ENCODE data around the gene TMEM131.
"Not testable (repeated sequence)": the region's sequence is repeated elsewhere in the genome, so short reads cannot be mapped to it uniquely, and the experiment has no call there.

TMEM131 gene

GRCh38 chr2:98032086-98032485 is 36.3 kb upstream of the TMEM131 start:
- H3K9ac ChIP-seq (ENCODE audit: low read depth, low read length): no peak overlapping the region
- no peaks in the 10 kb centered on the region for H3K27me3 ChIP-seq (ENCODE audit: control insufficient read depth, insufficient read depth, low read length)
- no peaks in the 10 kb centered on the region for H3K9me3 ChIP-seq (ENCODE audit: control insufficient read depth, insufficient read depth, low read length)
- H3K36me3 ChIP-seq (ENCODE audit: control insufficient read depth, insufficient read depth, low read length): no peaks in the 10 kb centered on the region
- peaks cover 15% of the 10 kb centered on the region for H3K4me1 ChIP-seq (ENCODE audit: control insufficient read depth, insufficient read depth, low read length)
- H3K27ac ChIP-seq (ENCODE audit: low read depth, low read length): no peak overlapping the region
- H3K4me3 ChIP-seq (ENCODE audit: low read depth, low read length): no peak overlapping the region

DNA sequence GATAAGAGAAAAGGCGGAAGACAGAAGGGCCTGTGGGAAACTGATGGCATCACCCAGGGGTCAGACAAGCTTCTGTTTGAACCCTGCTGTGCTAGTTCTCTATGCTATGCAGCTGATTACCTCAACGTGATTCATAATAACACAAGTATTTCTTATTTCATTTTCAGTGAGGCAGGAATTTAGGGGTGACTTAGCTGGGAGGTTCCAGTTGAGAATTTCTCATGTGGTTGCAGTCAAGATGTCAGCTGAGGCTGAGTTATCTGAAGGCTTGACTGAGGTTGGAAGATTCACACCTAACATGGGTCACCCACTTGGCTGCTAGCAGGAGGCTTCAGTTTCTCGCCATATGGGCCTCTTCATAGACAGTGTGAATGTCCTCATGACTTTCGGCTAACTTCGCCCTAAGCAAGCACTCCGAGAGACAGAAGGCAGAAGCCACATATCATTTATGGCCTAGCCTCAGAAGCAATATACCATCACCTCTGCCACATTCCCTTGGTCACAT is 34.0 kb upstream of the TMEM131 start:
- Histone ChIP-seq H3K9me3 (ENCODE audit: control insufficient read depth, insufficient read depth, low read length) (no peaks in the 10 kb centered on the region), H3K4me1 (ENCODE audit: control insufficient read depth, insufficient read depth, low read length) (peaks cover 15% of the 10 kb centered on the region), H3K36me3 (ENCODE audit: control insufficient read depth, insufficient read depth, low read length) (no peaks in the 10 kb centered on the region), H3K4me3 (ENCODE audit: low read depth, low read length) (no peak overlapping the region), H3K27ac (ENCODE audit: low read depth, low read length) (no peak overlapping the region), H3K9ac (ENCODE audit: low read depth, low read length) (no peak overlapping the region), H3K27me3 (ENCODE audit: control insufficient read depth, insufficient read depth, low read length) (no peaks in the 10 kb centered on the region)

- Histone ChIP-seq H3K9me3 (ENCODE audit: control insufficient read depth, insufficient read depth, low read length) (no peaks in the 10 kb centered on the region), H3K4me1 (ENCODE audit: control insufficient read depth, insufficient read depth, low read length) (peaks cover 13% of the 10 kb centered on the region; the same call in 1 of the 2 replicates), H3K4me3 (ENCODE audit: low read depth, low read length) (no peak overlapping the region), H3K9ac (ENCODE audit: low read depth, low read length) (no peak overlapping the region), H3K27ac (ENCODE audit: low read depth, low read length) (no peak overlapping the region), H3K27me3 (ENCODE audit: control insufficient read depth, insufficient read depth, low read length) (no peaks in the 10 kb centered on the region), H3K36me3 (ENCODE audit: control insufficient read depth, insufficient read depth, low read length) (no peaks in the 10 kb centered on the region)
These were observed 33.4 kb upstream of the TMEM131 start for GRCh38 chr2:98028931-98029717.

DNA sequence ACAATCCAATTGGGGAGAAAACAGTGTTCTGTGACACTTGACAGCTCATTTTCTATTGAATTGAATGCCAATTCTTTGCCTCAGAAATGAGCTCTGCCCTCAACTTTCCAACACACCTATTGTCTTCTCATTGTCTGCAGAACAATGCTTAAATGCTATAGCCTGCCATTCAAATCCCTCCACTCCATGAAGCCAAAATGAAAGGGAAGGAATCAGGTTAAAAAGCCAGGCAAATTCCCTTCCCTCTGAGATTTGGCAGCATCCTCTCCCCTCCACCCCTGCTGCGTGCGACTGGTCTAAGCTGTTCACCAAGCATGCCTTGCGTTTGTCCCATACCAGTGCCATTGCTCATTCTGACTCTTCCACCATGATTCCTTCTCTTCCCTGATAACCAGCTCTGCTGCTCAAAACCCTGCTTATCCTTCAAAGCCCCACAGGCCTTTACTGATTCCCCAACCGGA is 32.4 kb upstream of the TMEM131 start:
- H3K4me3 ChIP-seq (ENCODE audit: low read depth, low read length): no peak overlapping the region
- H3K9ac ChIP-seq (ENCODE audit: low read depth, low read length): no peak overlapping the region
- H3K36me3 ChIP-seq (ENCODE audit: control insufficient read depth, insufficient read depth, low read length): no peaks in the 10 kb centered on the region
- no peak overlapping the region for H3K27ac ChIP-seq (ENCODE audit: low read depth, low read length)
- H3K4me1 ChIP-seq (ENCODE audit: control insufficient read depth, insufficient read depth, low read length): peaks cover 9% of the 10 kb centered on the region; the same call in 1 of the 2 replicates
- H3K9me3 ChIP-seq (ENCODE audit: control insufficient read depth, insufficient read depth, low read length): no peaks in the 10 kb centered on the region; the same call in 1 of the 2 replicates
- H3K27me3 ChIP-seq (ENCODE audit: control insufficient read depth, insufficient read depth, low read length): no peaks in the 10 kb centered on the region

GRCh38 chr2:98027538-98027937 is 31.8 kb upstream of the TMEM131 start:
- Histone ChIP-seq H3K4me1 (ENCODE audit: control insufficient read depth, insufficient read depth, low read length) (peaks cover 9% of the 10 kb centered on the region; the same call in 1 of the 2 replicates), H3K36me3 (ENCODE audit: control insufficient read depth, insufficient read depth, low read length) (no peaks in the 10 kb centered on the region), H3K27me3 (ENCODE audit: control insufficient read depth, insufficient read depth, low read length) (no peaks in the 10 kb centered on the region), H3K9me3 (ENCODE audit: control insufficient read depth, insufficient read depth, low read length) (no peaks in the 10 kb centered on the region; the same call in 1 of the 2 replicates), H3K9ac (ENCODE audit: low read depth, low read length) (no peak overlapping the region), H3K27ac (ENCODE audit: low read depth, low read length) (no peak overlapping the region), H3K4me3 (ENCODE audit: low read depth, low read length) (no peak overlapping the region)

GRCh38 chr2:98026927-98027522 is 31.3 kb upstream of the TMEM131 start:
- no peaks in the 10 kb centered on the region for H3K36me3 ChIP-seq (ENCODE audit: control insufficient read depth, insufficient read depth, low read length)
- H3K4me1 ChIP-seq (ENCODE audit: control insufficient read depth, insufficient read depth, low read length): peaks cover 9% of the 10 kb centered on the region; the same call in 1 of the 2 replicates
- no peaks in the 10 kb centered on the region; the same call in 1 of the 2 replicates for H3K9me3 ChIP-seq (ENCODE audit: control insufficient read depth, insufficient read depth, low read length)
- H3K27ac ChIP-seq (ENCODE audit: low read depth, low read length): no peak overlapping the region
- H3K9ac ChIP-seq (ENCODE audit: low read depth, low read length): no peak overlapping the region
- no peak overlapping the region for H3K4me3 ChIP-seq (ENCODE audit: low read depth, low read length)
- no peaks in the 10 kb centered on the region for H3K27me3 ChIP-seq (ENCODE audit: control insufficient read depth, insufficient read depth, low read length)

DNA sequence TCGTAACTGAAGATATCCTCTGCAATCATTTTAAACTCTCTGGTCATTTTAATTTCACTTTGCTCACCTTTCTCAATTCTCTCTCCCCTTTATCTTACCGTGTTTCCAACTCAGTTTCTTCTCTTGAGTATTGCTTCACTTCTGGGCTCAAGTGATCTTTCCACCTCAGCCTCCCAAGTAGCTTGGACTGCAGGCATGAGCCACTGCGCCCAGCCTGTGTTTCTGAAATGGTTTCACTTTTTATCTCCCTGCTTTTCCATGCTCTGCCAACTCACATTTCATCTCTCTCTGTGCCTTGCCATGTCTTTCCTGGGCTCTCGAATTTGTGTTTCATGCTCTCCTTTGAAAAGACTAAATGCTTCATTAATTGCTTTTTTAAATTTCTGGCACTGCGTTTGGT is 30.5 kb upstream of the TMEM131 start:
- H3K9me3 ChIP-seq (ENCODE audit: control insufficient read depth, insufficient read depth, low read length): no peaks in the 10 kb centered on the region; the same call in 1 of the 2 replicates
- H3K9ac ChIP-seq (ENCODE audit: low read depth, low read length): no peak overlapping the region
- no peaks in the 10 kb centered on the region for H3K27me3 ChIP-seq (ENCODE audit: control insufficient read depth, insufficient read depth, low read length)
- H3K27ac ChIP-seq (ENCODE audit: low read depth, low read length): no peak overlapping the region
- H3K4me1 ChIP-seq (ENCODE audit: control insufficient read depth, insufficient read depth, low read length): peaks cover 9% of the 10 kb centered on the region; the same call in 1 of the 2 replicates
- no peak overlapping the region for H3K4me3 ChIP-seq (ENCODE audit: low read depth, low read length)
- no peaks in the 10 kb centered on the region for H3K36me3 ChIP-seq (ENCODE audit: control insufficient read depth, insufficient read depth, low read length)

DNA sequence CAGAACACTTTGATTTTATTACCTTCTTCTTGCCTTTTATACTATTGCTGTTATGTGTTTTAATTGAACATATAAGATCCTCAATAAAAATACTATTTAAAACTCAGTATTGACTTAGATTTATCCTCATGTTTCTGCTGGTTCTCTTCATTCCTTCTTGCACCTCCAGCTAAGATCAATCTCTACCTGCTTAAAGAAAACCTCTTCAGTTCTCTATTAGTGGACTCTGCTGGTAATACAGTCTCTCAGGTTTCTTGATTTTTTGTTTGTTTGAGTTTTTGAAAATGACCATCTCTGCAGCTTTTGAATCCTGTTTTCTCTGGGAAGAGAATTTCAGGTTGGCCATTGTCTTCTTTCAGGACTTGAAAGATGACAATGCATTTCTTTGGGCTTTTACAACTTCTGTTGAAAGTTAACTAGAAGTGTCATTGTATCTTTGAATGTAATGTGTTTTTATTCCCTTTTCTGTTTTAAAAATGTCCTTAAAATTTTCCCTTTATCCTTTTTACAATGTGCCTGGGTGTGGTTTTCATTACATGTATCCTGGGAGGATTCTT is 29.8 kb upstream of the TMEM131 start:
- Histone ChIP-seq H3K4me1 (ENCODE audit: control insufficient read depth, insufficient read depth, low read length) (peaks cover 9% of the 10 kb centered on the region; the same call in 1 of the 2 replicates), H3K36me3 (ENCODE audit: control insufficient read depth, insufficient read depth, low read length) (no peaks in the 10 kb centered on the region), H3K4me3 (ENCODE audit: low read depth, low read length) (no peak overlapping the region), H3K27me3 (ENCODE audit: control insufficient read depth, insufficient read depth, low read length) (no peaks in the 10 kb centered on the region), H3K9ac (ENCODE audit: low read depth, low read length) (no peak overlapping the region), H3K9me3 (ENCODE audit: control insufficient read depth, insufficient read depth, low read length) (no peaks in the 10 kb centered on the region; the same call in 1 of the 2 replicates), H3K27ac (ENCODE audit: low read depth, low read length) (no peak overlapping the region)

DNA sequence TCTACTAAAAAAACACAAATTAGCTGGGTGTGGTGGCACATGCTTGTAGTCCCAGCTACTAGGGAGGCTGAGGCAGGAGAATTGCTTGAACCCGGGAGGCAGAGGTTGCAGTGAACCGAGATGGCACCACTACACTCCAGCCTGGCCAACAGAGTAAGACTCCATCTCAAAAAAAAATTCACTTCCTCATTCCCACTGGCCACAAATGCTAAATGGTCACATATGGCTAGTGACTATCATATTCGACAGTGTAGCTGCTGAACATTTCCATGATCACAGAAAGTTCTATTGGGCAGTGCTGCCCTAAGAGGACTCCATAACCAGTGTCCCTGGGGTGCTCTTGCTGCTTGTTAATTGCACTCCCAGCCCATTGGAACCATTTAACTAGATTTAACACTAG is 26.3 kb upstream of the TMEM131 start:
- not testable (repeated sequence) for H3K36me3 ChIP-seq (ENCODE audit: control insufficient read depth, insufficient read depth, low read length); H3K4me1 ChIP-seq (ENCODE audit: control insufficient read depth, insufficient read depth, low read length); H3K4me3 ChIP-seq (ENCODE audit: low read depth, low read length); H3K9ac ChIP-seq (ENCODE audit: low read depth, low read length); H3K9me3 ChIP-seq (ENCODE audit: control insufficient read depth, insufficient read depth, low read length); H3K27me3 ChIP-seq (ENCODE audit: control insufficient read depth, insufficient read depth, low read length); H3K27ac ChIP-seq (ENCODE audit: low read depth, low read length)

DNA sequence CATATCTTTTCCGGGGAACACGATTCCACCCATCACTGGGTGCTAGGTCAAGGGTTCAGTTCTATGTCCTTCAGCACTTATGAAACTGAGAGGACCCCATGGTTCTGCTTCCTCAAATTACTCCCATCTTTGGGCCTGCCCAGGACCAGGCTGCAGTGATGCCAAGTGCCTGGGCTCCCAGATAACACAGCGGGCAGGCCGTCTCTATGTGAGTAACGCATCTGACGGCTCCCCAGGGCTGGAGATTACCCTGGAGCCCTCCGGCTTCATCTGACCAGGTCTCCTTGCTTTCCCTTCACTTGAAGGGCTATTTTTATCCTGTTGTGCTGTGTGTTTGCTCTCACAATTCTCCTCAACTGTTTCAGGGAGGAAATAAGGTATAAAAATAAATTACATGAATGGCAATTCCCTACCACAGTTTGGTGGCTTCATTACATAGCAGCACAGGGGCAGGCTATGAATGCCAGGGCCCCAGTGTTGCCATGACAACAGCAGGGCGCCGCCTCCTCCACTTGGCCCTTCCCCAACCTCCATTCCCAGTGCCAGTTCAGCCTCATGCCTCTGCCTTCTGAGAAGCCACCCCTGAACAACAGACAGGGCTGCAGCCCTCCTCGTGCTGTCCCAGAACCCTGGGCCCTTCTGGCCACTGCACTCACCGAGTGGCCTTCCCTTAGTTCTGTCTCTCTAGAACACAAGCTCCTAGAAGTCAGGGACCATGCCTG is 25.4 kb upstream of the TMEM131 start:
- H3K9me3 ChIP-seq (ENCODE audit: control insufficient read depth, insufficient read depth, low read length): no peaks in the 10 kb centered on the region; the same call in 1 of the 2 replicates
- no peaks in the 10 kb centered on the region for H3K4me1 ChIP-seq (ENCODE audit: control insufficient read depth, insufficient read depth, low read length)
- H3K27ac ChIP-seq (ENCODE audit: low read depth, low read length): no peak overlapping the region
- H3K4me3 ChIP-seq (ENCODE audit: low read depth, low read length): no peak overlapping the region
- no peaks in the 10 kb centered on the region for H3K36me3 ChIP-seq (ENCODE audit: control insufficient read depth, insufficient read depth, low read length)
- H3K9ac ChIP-seq (ENCODE audit: low read depth, low read length): no peak overlapping the region
- no peaks in the 10 kb centered on the region for H3K27me3 ChIP-seq (ENCODE audit: control insufficient read depth, insufficient read depth, low read length)

Measured in HUES48 (cell line).